Measurements from ENCODE around the gene EPN1. TPM values are rescaled to one million over a fixed set of nuclear protein-coding genes. Genes with fewer than 3 reads are reported as not detected.
A peak's percentile ranks its signal among the peaks of the same experiment; 100 is the strongest.

The EPN1 gene
- total RNA-seq, 4 donors from 2014 or later = 44.8 to 165 (median 70.2) TPM

DNA sequence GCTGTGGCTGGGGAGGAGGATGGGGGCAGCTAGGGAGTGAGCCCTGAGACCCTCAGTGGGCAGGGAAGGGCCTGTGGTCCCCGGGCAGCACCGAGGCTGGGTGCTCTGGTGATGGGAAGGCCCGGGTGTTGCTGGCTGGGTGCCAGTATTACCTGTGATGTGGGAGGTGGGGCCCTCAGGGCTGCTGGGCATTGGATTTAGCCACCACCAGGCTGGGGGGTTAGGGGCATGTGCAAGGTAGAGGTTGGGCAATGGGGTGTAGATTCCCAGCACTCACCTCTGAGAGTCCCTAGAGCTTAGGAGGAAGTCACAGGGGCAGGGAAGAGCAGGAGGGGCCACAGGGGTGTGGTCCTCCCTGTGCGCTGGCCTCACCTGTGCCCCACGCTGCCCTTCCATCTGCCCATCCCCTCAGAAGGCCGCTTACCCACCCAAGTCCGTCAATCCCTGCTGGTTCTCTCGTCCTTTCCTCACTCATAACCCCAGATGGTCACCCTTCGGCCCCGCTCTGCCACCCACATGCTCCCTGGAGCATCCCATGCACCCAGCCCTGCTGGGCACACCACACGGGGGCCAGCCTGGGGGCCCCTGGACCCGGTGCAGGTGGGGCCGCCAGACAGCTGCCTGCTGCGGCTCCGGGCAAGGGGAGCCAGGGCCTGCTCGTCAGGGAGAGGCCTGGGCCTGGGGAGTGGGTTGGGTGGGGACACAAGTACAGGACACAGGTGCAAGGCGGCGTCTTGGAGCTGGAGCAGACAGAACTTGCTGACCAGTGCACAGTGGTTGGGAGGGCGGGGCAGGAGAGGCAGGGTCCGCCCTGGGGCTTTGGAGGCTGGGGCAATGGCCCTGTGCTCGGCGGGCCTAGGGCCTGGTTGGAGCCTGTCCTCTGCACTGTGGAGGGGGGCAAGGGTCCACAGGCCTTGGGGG, 12.5 kb downstream of the EPN1 start:
- TF ChIP-seq POLR2A (IDR thresholded peaks at IDR 0.05) (no peak), EP300 (IDR thresholded peaks at IDR 0.05) (no peak), POLR2AphosphoS5 (IDR thresholded peaks at IDR 0.05) (no peak)
- TF ChIP-seq, protein P1, sequence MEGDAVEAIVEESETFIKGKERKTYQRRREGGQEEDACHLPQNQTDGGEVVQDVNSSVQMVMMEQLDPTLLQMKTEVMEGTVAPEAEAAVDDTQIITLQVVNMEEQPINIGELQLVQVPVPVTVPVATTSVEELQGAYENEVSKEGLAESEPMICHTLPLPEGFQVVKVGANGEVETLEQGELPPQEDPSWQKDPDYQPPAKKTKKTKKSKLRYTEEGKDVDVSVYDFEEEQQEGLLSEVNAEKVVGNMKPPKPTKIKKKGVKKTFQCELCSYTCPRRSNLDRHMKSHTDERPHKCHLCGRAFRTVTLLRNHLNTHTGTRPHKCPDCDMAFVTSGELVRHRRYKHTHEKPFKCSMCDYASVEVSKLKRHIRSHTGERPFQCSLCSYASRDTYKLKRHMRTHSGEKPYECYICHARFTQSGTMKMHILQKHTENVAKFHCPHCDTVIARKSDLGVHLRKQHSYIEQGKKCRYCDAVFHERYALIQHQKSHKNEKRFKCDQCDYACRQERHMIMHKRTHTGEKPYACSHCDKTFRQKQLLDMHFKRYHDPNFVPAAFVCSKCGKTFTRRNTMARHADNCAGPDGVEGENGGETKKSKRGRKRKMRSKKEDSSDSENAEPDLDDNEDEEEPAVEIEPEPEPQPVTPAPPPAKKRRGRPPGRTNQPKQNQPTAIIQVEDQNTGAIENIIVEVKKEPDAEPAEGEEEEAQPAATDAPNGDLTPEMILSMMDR (IDR thresholded peaks at IDR 0.05) = no peak
- ATAC-seq = no peak
- peaks cover 0 to 100% of the 10 kb centered on the region in 2 donors for H3K36me3 ChIP-seq

DNA sequence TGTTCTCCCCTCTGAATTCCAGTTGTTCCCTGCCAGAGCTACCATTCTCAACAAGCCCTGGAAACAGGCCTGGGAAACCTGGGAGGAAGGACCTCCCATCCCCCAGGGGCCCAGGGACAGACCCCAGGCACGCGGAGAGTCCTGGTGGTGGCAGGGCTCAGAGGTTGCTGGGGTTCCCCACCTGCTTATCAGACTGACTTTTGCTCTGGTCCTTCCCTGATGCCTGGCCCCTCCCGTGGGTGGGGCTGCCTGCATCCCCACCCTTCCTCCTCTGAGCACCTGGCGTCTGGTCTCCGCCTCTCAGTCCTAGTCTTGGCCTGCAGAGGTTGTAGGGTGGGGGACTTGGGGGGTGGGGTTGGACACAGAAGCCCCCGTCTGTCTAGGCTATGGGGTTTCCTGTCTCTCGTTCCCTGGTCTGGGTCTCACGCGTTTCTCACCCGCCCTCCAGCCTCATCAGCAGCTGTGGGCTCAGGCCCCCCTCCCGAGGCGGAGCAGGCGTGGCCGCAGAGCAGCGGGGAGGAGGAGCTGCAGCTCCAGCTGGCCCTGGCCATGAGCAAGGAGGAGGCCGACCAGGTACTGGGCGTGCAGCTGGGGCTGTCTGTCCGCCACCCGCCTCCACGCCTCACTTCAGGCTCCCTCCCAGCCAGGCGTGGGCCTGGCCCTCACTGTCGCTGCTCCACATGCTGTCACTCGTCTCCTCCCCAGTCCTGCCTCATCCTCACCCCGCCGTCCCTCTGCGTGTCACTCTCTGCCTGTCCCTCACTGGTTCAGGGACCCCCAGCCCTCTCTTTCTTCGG, 13.6 kb downstream of the EPN1 start:
- TF ChIP-seq POLR2AphosphoS5 (IDR thresholded peaks at IDR 0.05) (no peak), EP300 (IDR thresholded peaks at IDR 0.05) (no peak), POLR2A (IDR thresholded peaks at IDR 0.05) (no peak)
- TF ChIP-seq, protein P1 (IDR thresholded peaks at IDR 0.05) = no peak
- Histone ChIP-seq H3K4me1 (peaks cover 0 to 31% (median 0%) of the 10 kb centered on the region in 3 donors), H3K4me3 (no peak overlapping the region), H3K9me3 (no peaks in the 10 kb centered on the region), H3K27me3 (no peaks in the 10 kb centered on the region), H3K36me3 (peaks cover 0 to 100% of the 10 kb centered on the region in 2 donors), H3K27ac (no peak overlapping the region)
- WGBS, 2 donors (ENCODE audit: low coverage in 1 of 2) = 65 to 87% methylated on average over 3 to 8 of the region's 27 CpGs
- ATAC-seq = peak; percentile 17

More for the DNA sequence above, 12.5 kb downstream of the EPN1 start:
- Histone ChIP-seq H3K4me1 (peaks cover 0 to 31% (median 0%) of the 10 kb centered on the region in 3 donors), H3K27me3 (no peaks in the 10 kb centered on the region), H3K27ac (no peak overlapping the region), H3K9me3 (no peaks in the 10 kb centered on the region), H3K4me3 (no peak overlapping the region)
- WGBS, 2 donors (ENCODE audit: low coverage in 1 of 2) = 93% methylated on average over 4 of the region's 22 CpGs; no CpG with 5 or more reads in 1 of the 2 donors

DNA sequence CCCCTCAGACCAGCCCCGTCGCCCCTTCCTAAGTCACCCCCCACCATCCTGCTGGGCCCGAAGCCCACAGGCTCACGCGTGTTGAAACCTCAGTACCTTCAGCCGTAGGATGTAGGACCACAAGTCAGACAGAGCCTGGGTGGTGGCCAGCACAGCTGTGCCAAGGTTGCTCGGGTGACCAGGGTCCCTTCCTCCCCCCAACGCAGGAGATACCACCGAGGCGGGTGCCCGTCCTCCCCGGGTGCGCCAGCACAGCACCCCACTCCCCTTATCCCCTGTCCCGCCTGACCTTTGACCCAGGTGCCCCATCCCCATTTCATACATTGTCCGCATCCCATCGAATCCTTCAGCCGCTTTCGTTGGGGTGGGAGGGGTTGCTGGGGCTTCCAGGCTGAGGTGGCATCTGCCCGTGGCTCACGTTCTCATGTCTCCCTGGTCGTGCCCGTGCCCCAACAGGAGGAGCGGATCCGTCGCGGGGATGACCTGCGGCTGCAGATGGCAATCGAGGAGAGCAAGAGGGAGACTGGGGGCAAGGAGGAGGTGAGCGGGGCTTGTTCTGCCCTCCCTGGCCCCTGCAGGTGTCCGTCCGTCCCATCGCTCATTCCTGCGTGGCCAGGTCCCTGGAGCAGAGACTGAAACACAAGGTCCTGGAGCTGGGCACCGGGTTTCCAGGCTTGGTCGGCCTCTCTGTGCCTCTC, 14.5 kb downstream of the EPN1 start:
- ATAC-seq = no peak
- Histone ChIP-seq H3K27me3 (no peaks in the 10 kb centered on the region), H3K4me1 (peaks cover 0 to 31% (median 0%) of the 10 kb centered on the region in 3 donors), H3K36me3 (peaks cover 0 to 100% of the 10 kb centered on the region in 2 donors), H3K27ac (no peak overlapping the region), H3K4me3 (no peak overlapping the region), H3K9me3 (no peaks in the 10 kb centered on the region)
- 85 to 89% methylated on average over 5 to 26 of the region's 35 CpGs for WGBS, 2 donors (ENCODE audit: low coverage in 1 of 2)
- TF ChIP-seq, protein P1 (IDR thresholded peaks at IDR 0.05) = no peak
- TF ChIP-seq EP300 (IDR thresholded peaks at IDR 0.05) = no peak
- TF ChIP-seq POLR2AphosphoS5 (IDR thresholded peaks at IDR 0.05) = no peak
- TF ChIP-seq POLR2A (IDR thresholded peaks at IDR 0.05) = no peak

DNA sequence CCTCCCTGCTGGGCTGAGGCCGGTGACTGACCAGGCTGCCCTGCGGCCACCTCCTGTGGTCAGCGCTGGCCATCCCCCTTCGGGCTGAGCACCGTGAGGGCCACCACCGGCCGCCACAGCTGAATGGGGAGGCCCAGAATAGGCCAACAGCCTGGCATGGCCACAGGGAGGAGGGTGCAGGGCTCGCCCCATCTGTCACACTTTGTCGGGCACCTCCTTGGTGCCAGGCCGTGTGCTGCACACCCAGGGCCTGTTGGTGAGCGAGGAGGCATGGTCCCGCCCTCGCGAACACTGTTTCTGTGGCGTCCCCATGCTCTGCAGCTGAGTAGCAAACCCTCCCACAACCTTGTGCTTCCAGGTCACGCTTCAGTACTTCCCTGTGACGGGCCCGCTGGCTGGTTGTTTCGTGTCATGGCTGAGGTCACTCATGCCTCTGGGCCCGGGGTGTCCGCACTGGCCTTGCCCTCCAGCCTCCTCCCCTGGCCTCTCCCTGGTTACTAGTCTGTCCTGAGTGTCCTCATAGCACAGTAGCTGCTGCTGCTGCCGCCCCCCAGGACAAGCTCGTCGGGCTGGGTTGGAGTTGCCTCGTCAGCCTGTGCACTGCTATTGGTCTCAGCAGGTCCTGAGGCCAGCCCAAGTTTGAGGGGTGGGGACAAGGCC, 15.2 kb downstream of the EPN1 start:
- Histone ChIP-seq H3K9me3 (no peaks in the 10 kb centered on the region), H3K4me3 (no peak overlapping the region), H3K4me1 (peaks cover 0 to 31% (median 0%) of the 10 kb centered on the region in 3 donors), H3K36me3 (peaks cover 0 to 100% of the 10 kb centered on the region in 2 donors), H3K27ac (no peak overlapping the region), H3K27me3 (no peaks in the 10 kb centered on the region)
- no peak for TF ChIP-seq POLR2AphosphoS5 (IDR thresholded peaks at IDR 0.05)
- no peak for TF ChIP-seq POLR2A (IDR thresholded peaks at IDR 0.05)
- no peak for TF ChIP-seq EP300 (IDR thresholded peaks at IDR 0.05)
- TF ChIP-seq, protein P1 (IDR thresholded peaks at IDR 0.05) = no peak
- no peak for ATAC-seq
- WGBS, 2 donors (ENCODE audit: low coverage in 1 of 2) = 100% methylated on average over 2 of the region's 25 CpGs; no CpG with 5 or more reads in 1 of the 2 donors
